NB4 (cell line): ENCODE results near the gene WDR7.

Experiments used
- MAX ChIP-seq: IDR thresholded peaks from 2 replicates; pipeline ENCODE4 v1.6.1; 2011; ENCODE audit warnings: low read depth, low read length
- POLR2A ChIP-seq: IDR thresholded peaks from 2 replicates; pipeline ENCODE4 v1.6.1; 2011; ENCODE audit warnings: mild to moderate bottlenecking; ENCODE audit not compliant: insufficient read length; ENCODE audit errors: extremely low read depth
- TF ChIP-seq, protein P1 (sequence below): IDR thresholded peaks from one replicate; pipeline ENCODE4 v1.5.1; 2012; ENCODE audit warnings: low read depth, low read length

DNA sequence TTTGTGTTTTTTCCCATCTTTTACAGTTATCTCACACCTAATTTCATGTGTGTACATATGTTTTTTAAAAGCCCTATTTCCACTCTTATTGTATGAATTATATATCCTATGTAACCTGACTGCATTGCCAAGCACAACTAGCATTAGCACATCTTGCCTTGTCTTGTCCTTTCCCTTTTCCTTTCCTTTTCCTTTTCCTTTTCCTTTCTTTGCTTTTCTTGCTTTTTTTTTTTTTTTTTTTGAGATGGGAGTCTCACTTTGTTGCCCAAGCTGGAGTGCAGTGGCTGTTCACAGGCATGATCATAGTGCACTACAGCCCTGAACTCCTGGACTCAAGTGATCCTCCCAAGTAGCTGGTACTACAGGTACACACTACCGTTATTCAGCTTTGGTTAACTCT lies 323.0 kb downstream of the WDR7 start:
- TF ChIP-seq, protein P1, sequence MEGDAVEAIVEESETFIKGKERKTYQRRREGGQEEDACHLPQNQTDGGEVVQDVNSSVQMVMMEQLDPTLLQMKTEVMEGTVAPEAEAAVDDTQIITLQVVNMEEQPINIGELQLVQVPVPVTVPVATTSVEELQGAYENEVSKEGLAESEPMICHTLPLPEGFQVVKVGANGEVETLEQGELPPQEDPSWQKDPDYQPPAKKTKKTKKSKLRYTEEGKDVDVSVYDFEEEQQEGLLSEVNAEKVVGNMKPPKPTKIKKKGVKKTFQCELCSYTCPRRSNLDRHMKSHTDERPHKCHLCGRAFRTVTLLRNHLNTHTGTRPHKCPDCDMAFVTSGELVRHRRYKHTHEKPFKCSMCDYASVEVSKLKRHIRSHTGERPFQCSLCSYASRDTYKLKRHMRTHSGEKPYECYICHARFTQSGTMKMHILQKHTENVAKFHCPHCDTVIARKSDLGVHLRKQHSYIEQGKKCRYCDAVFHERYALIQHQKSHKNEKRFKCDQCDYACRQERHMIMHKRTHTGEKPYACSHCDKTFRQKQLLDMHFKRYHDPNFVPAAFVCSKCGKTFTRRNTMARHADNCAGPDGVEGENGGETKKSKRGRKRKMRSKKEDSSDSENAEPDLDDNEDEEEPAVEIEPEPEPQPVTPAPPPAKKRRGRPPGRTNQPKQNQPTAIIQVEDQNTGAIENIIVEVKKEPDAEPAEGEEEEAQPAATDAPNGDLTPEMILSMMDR: no peak
- TF ChIP-seq POLR2A (no peak), MAX (no peak)
